MM.1S (cell line): ENCODE results near the gene TBX1.

ENCODE experiments used
- DNase-seq: peaks from one replicate; pipeline ENCODE4 v3.0.0-alpha.2; 2015
- H2AFZ ChIP-seq: fragments of 300-600 bp; sonication (generic); 2 replicates; pipeline ENCODE4 v1.6.0; 2016; ENCODE audit warnings: antibody characterized with exemption, low read length
- H3F3A ChIP-seq: fragments of 300-600 bp; sonication (generic); 2 replicates; pipeline ENCODE4 v1.6.1; 2016; ENCODE audit warnings: mild to moderate bottlenecking, antibody characterized with exemption, low read length, moderate library complexity, mixed read lengths; ENCODE audit not compliant: insufficient read depth
- H3K27ac ChIP-seq: fragments of 300-600 bp; sonication (generic); 2 replicates; pipeline ENCODE4 v1.5.1; 2016; ENCODE audit warnings: mild to moderate bottlenecking, low read length
- H3K27me3 ChIP-seq: fragments of 300-600 bp; sonication (generic); replicated peaks from 2 replicates; pipeline ENCODE4 v1.6.0; 2016; ENCODE audit warnings: low read length; ENCODE audit not compliant: insufficient read depth
- H3K36me3 ChIP-seq: fragments of 300-600 bp; sonication (generic); replicated peaks from 2 replicates; pipeline ENCODE4 v1.6.1; 2016; ENCODE audit warnings: mild to moderate bottlenecking, low read length, mixed read lengths; ENCODE audit not compliant: insufficient read depth
- H3K4me1 ChIP-seq: fragments of 300-600 bp; sonication (generic); 2 replicates; pipeline ENCODE4 v1.6.1; 2016; ENCODE audit warnings: low read length, mixed read lengths
- H3K4me2 ChIP-seq: fragments of 300-600 bp; sonication (generic); 2 replicates; pipeline ENCODE4 v1.6.0; 2016; ENCODE audit warnings: low read depth, low read length
- H3K4me3 ChIP-seq: fragments of 300-600 bp; sonication (generic); 2 replicates; pipeline ENCODE4 v1.5.1; 2016; ENCODE audit warnings: low read length, mixed read lengths
- H3K79me2 ChIP-seq: fragments of 300-600 bp; sonication (generic); 2 replicates; pipeline ENCODE4 v1.6.1; 2016; ENCODE audit warnings: mixed run types, low read length, mixed read lengths
- H3K9ac ChIP-seq: fragments of 300-600 bp; sonication (generic); 2 replicates; pipeline ENCODE4 v1.6.1; 2016; ENCODE audit warnings: low read length, mixed read lengths
- H3K9me2 ChIP-seq: fragments of 300-600 bp; sonication (generic); replicated peaks from 2 replicates; pipeline ENCODE4 v1.6.1; 2016; ENCODE audit warnings: mild to moderate bottlenecking, low read length, mixed read lengths; ENCODE audit not compliant: insufficient read depth
- H3K9me3 ChIP-seq: fragments of 300-600 bp; sonication (generic); replicated peaks from 2 replicates; pipeline ENCODE4 v1.6.1; 2016; ENCODE audit warnings: mild to moderate bottlenecking, low read length, mixed read lengths; ENCODE audit not compliant: insufficient read depth
- H4K20me1 ChIP-seq: fragments of 300-600 bp; sonication (generic); 2 replicates; pipeline ENCODE4 v1.6.1; 2016; ENCODE audit warnings: mild to moderate bottlenecking, low read length, moderate library complexity, mixed read lengths; ENCODE audit not compliant: insufficient read depth
- CTCF ChIP-seq: fragments of 300-600 bp; sonication (generic); IDR thresholded peaks from 2 replicates; pipeline ENCODE4 v1.5.1; 2016; ENCODE audit warnings: antibody characterized with exemption, low read length, mixed read lengths
- EZH2 ChIP-seq: fragments of 300-600 bp; sonication (generic); optimal IDR thresholded peaks from 2 replicates; pipeline ENCODE3; 2017; ENCODE audit warnings: low read depth, mild to moderate bottlenecking, antibody characterized with exemption, low read length, mixed read lengths
- EZH2phosphoT487 ChIP-seq: fragments of 300-600 bp; sonication (generic); IDR thresholded peaks from 2 replicates; pipeline ENCODE4 v1.6.1; 2018; ENCODE audit warnings: antibody characterized with exemption, low read length

TBX1 gene

DNA sequence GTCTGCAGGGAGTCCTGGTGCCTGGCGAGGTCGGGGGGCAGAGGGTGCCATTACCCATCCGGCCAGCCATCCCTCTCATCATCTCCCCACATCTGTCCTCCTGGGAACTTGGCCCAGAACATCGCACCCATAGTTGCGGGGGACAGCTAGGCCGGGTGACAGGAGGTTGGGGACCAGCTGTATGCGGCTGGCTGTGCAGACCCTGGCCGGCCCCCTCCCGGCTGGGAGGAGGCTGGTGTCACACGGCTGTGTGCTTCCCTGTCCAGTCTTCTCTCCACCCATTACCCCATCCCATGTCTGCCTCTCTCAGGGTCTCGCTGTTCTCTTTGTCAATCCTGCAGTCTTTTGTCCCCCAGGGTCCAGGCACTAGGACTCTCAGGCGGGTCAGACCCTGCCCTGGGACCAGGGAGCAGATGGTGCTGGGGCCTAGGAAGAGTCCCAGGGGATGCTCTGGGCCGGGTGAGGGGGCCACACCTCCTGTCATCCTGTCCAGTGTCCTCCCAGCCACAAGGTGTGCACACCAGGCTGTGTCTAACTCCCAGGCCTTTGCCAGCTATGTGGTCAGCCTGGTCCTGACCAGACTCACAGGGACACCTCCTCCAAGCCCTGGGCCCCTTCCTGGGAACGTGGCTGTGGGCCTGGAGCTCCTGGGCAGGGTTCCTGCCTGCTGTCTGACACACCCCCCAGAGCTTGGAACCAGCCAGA lies 6.4 kb upstream of the TBX1 start:
- TF ChIP-seq EZH2phosphoT487 (no peak), CTCF (no peak), EZH2 (no peak)

DNA sequence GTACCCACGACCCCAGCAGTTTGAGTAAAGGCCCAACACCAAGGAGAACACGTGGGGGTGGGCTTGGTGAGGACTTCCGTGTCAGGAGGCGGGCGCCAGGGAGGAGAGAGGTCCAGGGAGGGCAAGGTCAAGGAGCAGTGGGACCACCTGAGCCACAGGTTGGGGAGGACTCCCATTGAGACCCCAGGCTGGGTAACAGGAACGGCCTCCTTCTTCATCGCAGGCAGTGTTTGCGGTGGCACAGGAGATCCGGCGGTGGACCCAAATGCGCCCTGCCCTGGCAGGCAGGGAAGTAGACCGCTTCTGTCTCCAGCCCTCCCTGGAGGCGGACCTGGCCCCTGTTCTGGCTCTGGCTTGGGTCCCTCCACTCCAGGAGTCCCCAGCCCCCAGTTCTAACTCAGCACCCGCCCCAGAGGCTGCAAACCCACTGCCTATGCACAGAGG lies 5.9 kb upstream of the TBX1 start:
- Histone ChIP-seq H3K9me3 (no peaks in the 10 kb centered on the region), H3F3A (peaks cover 9% of the 10 kb centered on the region), H3K27me3 (peaks cover 94% of the 10 kb centered on the region), H3K4me2 (no peak overlapping the region), H3K27ac (no peak overlapping the region), H3K9ac (no peak overlapping the region), H3K79me2 (no peaks in the 10 kb centered on the region), H2AFZ (no peak overlapping the region), H3K9me2 (no peaks in the 10 kb centered on the region), H4K20me1 (no peaks in the 10 kb centered on the region), H3K4me1 (0 out of 2 replicates have a peak, but pooled peaks cover 3% of the 10 kb centered on the region), H3K4me3 (no peak overlapping the region), H3K36me3 (no peaks in the 10 kb centered on the region)
- no peak for TF ChIP-seq EZH2
- TF ChIP-seq EZH2phosphoT487 = no peak
- no peak for TF ChIP-seq CTCF
- DNase-seq = no peak

More for the DNA sequence above, 6.4 kb upstream of the TBX1 start:
- no peak overlapping the region for H2AFZ ChIP-seq
- no peaks in the 10 kb centered on the region for H3K36me3 ChIP-seq
- peaks cover 94% of the 10 kb centered on the region for H3K27me3 ChIP-seq
- H3K79me2 ChIP-seq = no peaks in the 10 kb centered on the region
- 0 out of 2 replicates have a peak, but pooled peaks cover 3% of the 10 kb centered on the region for H3K4me1 ChIP-seq
- H3K9ac ChIP-seq = no peak overlapping the region
- H3K4me3 ChIP-seq = no peak overlapping the region
- H3F3A ChIP-seq = peaks cover 9% of the 10 kb centered on the region
- H3K9me2 ChIP-seq = no peaks in the 10 kb centered on the region
- no peaks in the 10 kb centered on the region for H3K9me3 ChIP-seq
- H3K27ac ChIP-seq = no peak overlapping the region
- no peak for DNase-seq
- no peaks in the 10 kb centered on the region for H4K20me1 ChIP-seq
- no peak overlapping the region for H3K4me2 ChIP-seq

DNA sequence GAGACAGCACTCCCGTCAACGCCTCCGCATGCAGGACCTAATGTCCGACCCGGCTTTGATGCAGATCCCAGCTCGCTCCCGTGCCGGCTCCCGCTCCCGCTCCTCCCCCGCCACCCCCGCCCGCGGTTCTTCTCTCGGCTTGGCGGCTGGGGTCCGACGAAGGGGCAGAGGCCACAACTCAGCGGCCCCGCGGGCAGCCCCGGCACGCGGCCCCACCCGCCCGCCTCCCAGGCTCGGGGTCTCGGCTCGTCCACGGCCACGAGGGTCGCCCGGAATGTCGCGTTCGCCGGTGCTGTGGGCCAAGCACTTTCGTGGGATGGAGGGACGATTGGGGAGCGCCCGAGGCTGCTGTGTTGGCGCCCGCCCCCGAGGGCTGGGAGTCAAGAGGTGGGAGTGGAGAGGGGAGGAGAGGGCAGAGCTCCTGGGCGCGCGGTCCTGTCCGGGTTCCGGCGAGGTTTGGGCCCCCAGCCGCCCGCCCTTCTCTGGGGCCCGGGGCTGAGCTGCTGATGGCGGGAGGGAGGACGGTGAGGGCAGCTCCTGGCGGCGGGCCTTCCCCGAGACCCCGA lies 5.3 kb upstream of the TBX1 start:
- no peaks in the 10 kb centered on the region for H4K20me1 ChIP-seq
- H3K9me2 ChIP-seq = no peaks in the 10 kb centered on the region
- H3K79me2 ChIP-seq = no peaks in the 10 kb centered on the region
- 0 out of 2 replicates have a peak, but pooled peaks cover 3% of the 10 kb centered on the region for H3K4me1 ChIP-seq
- no peak overlapping the region for H3K9ac ChIP-seq
- DNase-seq = no peak
- no peak overlapping the region for H3K4me3 ChIP-seq
- TF ChIP-seq EZH2 = peak; percentile 93
- TF ChIP-seq EZH2phosphoT487 = no peak
- TF ChIP-seq CTCF = no peak
- H3K9me3 ChIP-seq = no peaks in the 10 kb centered on the region
- H3K4me2 ChIP-seq = no peak overlapping the region
- peaks cover 9% of the 10 kb centered on the region for H3F3A ChIP-seq
- H2AFZ ChIP-seq = no peak overlapping the region
- H3K36me3 ChIP-seq = no peaks in the 10 kb centered on the region
- H3K27ac ChIP-seq = no peak overlapping the region
- H3K27me3 ChIP-seq = peaks cover 94% of the 10 kb centered on the region
